HCT116 (cell line): ENCODE measurements around the gene GSTT4. TPM values are rescaled to one million over a fixed set of nuclear protein-coding genes. Genes with fewer than 3 reads are reported as not detected.

Source experiments
- ATAC-seq: fragments of 200-7000 bp; cut with Tn5 transposase; 2 replicates; pipeline ENCODE4 v1.9.1; 2020; ENCODE audit warnings: mild to moderate bottlenecking, moderate library complexity
- BruUV-seq: library from RNA; stranded (reverse); fragments of 400-500 nt; replicated peaks from 2 replicates; lab custom pipeline; 2021; lab: Mats Ljungman, UMichigan
- CTCF ChIA-PET: fragments of 300-600 bp; sonication (Branson Sonifier 250); formaldehyde crosslinking; loops from one replicate; lab custom pipeline; 2021; ENCODE audit warnings: antibody characterized with exemption; lab: Charles Lee
- POLR2A ChIA-PET: fragments of 300-600, 350-600 bp; sonication (Branson Sonifier 250); formaldehyde crosslinking; loops from one replicate; lab custom pipeline; 2021; ENCODE audit warnings: antibody characterized with exemption; lab: Charles Lee
- RAD21 ChIA-PET, 2 experiments: fragments of 300-600 bp; sonication (Branson Sonifier 250); formaldehyde crosslinking; loops; one replicate each; lab custom pipeline; 2023; ENCODE audit warnings: low total read pairs in 2 of 2; ENCODE audit not compliant: uncharacterized antibody in 2 of 2, unreplicated experiment in 2 of 2, low non-redundant PET in 1 of 2; lab: Charles Lee
- DNase-seq: peaks from one replicate; pipeline ENCODE4 v3.0.0-alpha.2; 2010; ENCODE audit warnings: low read depth, low spot score
- H2AFZ ChIP-seq: fragments of 200-600 bp; shearing (Covaris generic), sonication (generic); 2 replicates; pipeline ENCODE4 v1.6.1; 2017; ENCODE audit warnings: low read depth, mixed run types, mixed read lengths, antibody characterized with exemption, low read length; ENCODE audit not compliant: poor library complexity, severe bottlenecking
- H3K27ac ChIP-seq: 2 replicates; pipeline ENCODE4 v1.5.1; 2012; ENCODE audit warnings: low read depth, low read length
- H3K27me3 ChIP-seq: fragments of 200-600 bp; sonication (generic); 2 replicates; pipeline ENCODE4 v1.6.1; 2016; ENCODE audit warnings: mixed run types, low read length, mixed read lengths; ENCODE audit not compliant: insufficient read depth
- H3K36me3 ChIP-seq, 2 experiments: fragments of 200-500 bp in 1 of 2; fragments of 200-600 bp in 1 of 2; sonication (Bioruptor generic) in 1 of 2; sonication (generic) in 1 of 2; 2 replicates each; pipeline versions ENCODE4 v1.5.1 to v1.6.1; 2014 to 2016; ENCODE audit warnings: low read length in 2 of 2, inconsistent platforms in 1 of 2, mixed read lengths in 1 of 2, mixed run types in 1 of 2; ENCODE audit not compliant: insufficient read depth in 2 of 2, control insufficient read depth in 1 of 2
- H3K4me1 ChIP-seq, 2 experiments: fragments of 200-600 bp in 1 of 2; sonication (generic) in 1 of 2; 2 replicates each; pipeline versions ENCODE4 v1.5.1 to v1.6.1; 2012 to 2017; ENCODE audit warnings: low read length in 2 of 2, inconsistent platforms in 1 of 2, mild to moderate bottlenecking in 1 of 2, mixed read lengths in 1 of 2, mixed run types in 1 of 2, moderate library complexity in 1 of 2; ENCODE audit not compliant: insufficient read depth in 2 of 2, control insufficient read depth in 1 of 2
- H3K4me2 ChIP-seq: fragments of 200-600 bp; sonication (generic); 2 replicates; pipeline ENCODE4 v1.6.1; 2017; ENCODE audit warnings: mixed run types, low read length, mixed read lengths
- H3K4me3 ChIP-seq, 2 experiments: fragments of 200-600 bp in 1 of 2; sonication (generic) in 1 of 2; replicated peaks in 1 of 2; 2 replicates each; pipeline ENCODE4 v1.5.1; 2011 to 2016; ENCODE audit warnings: low read length in 2 of 2, control low read depth in 1 of 2, low read depth in 1 of 2, mild to moderate bottlenecking in 1 of 2, mixed read lengths in 1 of 2, mixed run types in 1 of 2
- H3K79me2 ChIP-seq: fragments of 200-600 bp; sonication (generic); 2 replicates; pipeline ENCODE4 v1.6.1; 2017; ENCODE audit warnings: mild to moderate bottlenecking, mixed run types, low read length, moderate library complexity, mixed read lengths; ENCODE audit not compliant: insufficient read depth
- H3K9ac ChIP-seq: fragments of 200-600 bp; sonication (generic); 2 replicates; pipeline ENCODE4 v1.6.1; 2016; ENCODE audit warnings: low read length, mixed read lengths
- H3K9me2 ChIP-seq: fragments of 200-600 bp; sonication (generic), shearing (Covaris generic); 2 replicates; pipeline ENCODE4 v1.6.1; 2017; ENCODE audit warnings: mixed run types, mild to moderate bottlenecking, moderate library complexity; ENCODE audit not compliant: insufficient read depth
- H3K9me3 ChIP-seq, 2 experiments: fragments of 200-500 bp in 1 of 2; fragments of 200-600 bp in 1 of 2; sonication (Bioruptor generic) in 1 of 2; sonication (generic) in 1 of 2; 2 replicates each; pipeline ENCODE4 v1.6.1; 2014 to 2017; ENCODE audit warnings: low read length in 2 of 2, mixed read lengths in 2 of 2, inconsistent platforms in 1 of 2, low read depth in 1 of 2, mild to moderate bottlenecking in 1 of 2, mixed run types in 1 of 2, moderate library complexity in 1 of 2; ENCODE audit not compliant: control insufficient read depth in 1 of 2, insufficient read depth in 1 of 2
- H4K20me1 ChIP-seq: fragments of 200-600 bp; sonication (generic), shearing (Covaris generic); 2 replicates; pipeline ENCODE4 v1.6.1; 2017; ENCODE audit warnings: mixed run types, mild to moderate bottlenecking, moderate library complexity; ENCODE audit not compliant: insufficient read depth
- CBX3 ChIP-seq: IDR thresholded peaks from 2 replicates; pipeline ENCODE4 v1.6.1; 2012; ENCODE audit warnings: low read depth
- CEBPB ChIP-seq: IDR thresholded peaks from 2 replicates; pipeline ENCODE4 v1.6.1; 2012; ENCODE audit warnings: low read depth
- EGR1 ChIP-seq: IDR thresholded peaks from 2 replicates; pipeline ENCODE4 v1.6.1; 2012; ENCODE audit warnings: low read depth
- ELF1 ChIP-seq: IDR thresholded peaks from 2 replicates; pipeline ENCODE4 v1.6.1; 2012; ENCODE audit warnings: low read depth, borderline replicate concordance
- EZH2phosphoT487 ChIP-seq: fragments of 200-600 bp; IDR thresholded peaks from 2 replicates; pipeline ENCODE4 v1.6.1; 2018; ENCODE audit warnings: antibody characterized with exemption, borderline replicate concordance
- FOSL1 ChIP-seq: IDR thresholded peaks from 2 replicates; pipeline ENCODE4 v1.6.1; 2012; ENCODE audit warnings: low read depth
- SP1 ChIP-seq: IDR thresholded peaks from 2 replicates; pipeline ENCODE4 v1.6.1; 2012; ENCODE audit warnings: low read depth
- SRF ChIP-seq: IDR thresholded peaks from 2 replicates; pipeline ENCODE4 v1.6.1; 2012; ENCODE audit warnings: low read depth
- TCF7L2 ChIP-seq: IDR thresholded peaks from 2 replicates; pipeline ENCODE4 v1.7.0; 2011; ENCODE audit warnings: borderline replicate concordance, inconsistent platforms; ENCODE audit not compliant: insufficient read depth, insufficient read length; ENCODE audit errors: extremely low read depth
- YY1 ChIP-seq: IDR thresholded peaks from 2 replicates; pipeline ENCODE4 v1.6.1; 2011; ENCODE audit warnings: low read length, low read depth, moderate library complexity, mild to moderate bottlenecking; ENCODE audit not compliant: insufficient replicate concordance; ENCODE audit errors: extremely low read depth
- ZFX ChIP-seq: fragments of 450-650 bp; IDR thresholded peaks from 2 replicates; pipeline ENCODE4 v1.6.1; 2017
- ZNF274 ChIP-seq: fragments of 200-500 bp; sonication (Bioruptor generic); IDR thresholded peaks from 2 replicates; pipeline ENCODE4 v1.6.1; 2014; ENCODE audit warnings: mild to moderate bottlenecking, low read depth, low read length, inconsistent platforms
- intact Hi-C: fragments of 100-400 bp; cut with micrococcal nuclease; formaldehyde crosslinking; loops from 2 replicates; pipeline ENCODE4 v1.10.0; 2022
- total RNA-seq: library from RNA; stranded (reverse); gene quantifications from one replicate; pipeline ENCODE4 v1.2.1, GENCODE V29; 2021; ENCODE audit not compliant: unreplicated experiment
- TF ChIP-seq, protein P1 (sequence below), 3 experiments: fragments of 200-600 bp in 1 of 3; sonication (generic) in 1 of 3; IDR thresholded peaks in 2 of 3; conservative IDR thresholded peaks in 1 of 3; 2 replicates each; pipeline ENCODE4 v1.5.1; 2012 to 2017; ENCODE audit warnings: low read depth in 2 of 3, low read length in 2 of 3, antibody characterized with exemption in 1 of 3, borderline replicate concordance in 1 of 3, control low read depth in 1 of 3, mild to moderate bottlenecking in 1 of 3, mixed read lengths in 1 of 3, mixed run types in 1 of 3, moderate library complexity in 1 of 3; ENCODE audit not compliant: insufficient read depth in 1 of 3
- TF ChIP-seq, protein P2 (sequence below): IDR thresholded peaks from 2 replicates; pipeline ENCODE4 v1.6.1; 2011; ENCODE audit warnings: mild to moderate bottlenecking, low read length, moderate library complexity; ENCODE audit not compliant: insufficient replicate concordance; ENCODE audit errors: extremely low read depth
- TF ChIP-seq, protein P3 (sequence below): IDR thresholded peaks from 2 replicates; pipeline ENCODE4 v1.6.1; 2012

GSTT4 gene
- total RNA-seq, 1 experiment from 2014 or later = not detected

DNA sequence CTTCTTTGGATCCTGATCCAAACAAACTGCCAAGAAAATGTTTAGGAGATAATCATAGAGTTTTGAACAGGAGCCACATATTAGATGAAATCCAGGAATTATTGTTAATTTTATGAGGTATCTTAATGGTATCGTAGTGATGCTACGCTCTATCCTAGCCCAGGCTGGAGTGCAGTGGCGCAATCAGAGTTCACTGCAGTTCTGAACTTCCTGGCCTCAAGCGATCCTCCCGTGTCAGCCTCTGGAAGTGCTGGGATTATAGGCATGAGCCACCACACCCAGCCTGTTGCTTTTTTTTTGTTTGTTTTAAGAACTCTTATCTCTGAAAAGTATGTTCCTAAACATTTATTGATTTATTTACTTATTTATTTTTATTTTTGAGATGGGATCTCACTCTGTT is 2.4 kb downstream of the GSTT4 start:
- no peaks in the 10 kb centered on the region for H3K9me3 ChIP-seq
- no peak overlapping the region for H3K27ac ChIP-seq
- H3K27me3 ChIP-seq = no peaks in the 10 kb centered on the region
- ATAC-seq (no peak), DNase-seq (no peak)
- H3K9ac ChIP-seq = no peak overlapping the region
- H3K79me2 ChIP-seq = no peaks in the 10 kb centered on the region
- intact Hi-C loops = no loop called here
- no peak overlapping the region for H3K4me2 ChIP-seq
- H3K4me3 ChIP-seq = no peak overlapping the region
- ChIA-PET RAD21 (no interaction called here), CTCF (no interaction called here), POLR2A (no interaction called here)
- no peaks in the 10 kb centered on the region for H4K20me1 ChIP-seq
- no peak overlapping the region for H2AFZ ChIP-seq
- H3K4me1 ChIP-seq = peaks cover 0 to 12% of the 10 kb centered on the region in 2 experiments; a peak in 2 of 4 replicates
- TF ChIP-seq FOSL1 (no peak), ELF1 (no peak), TCF7L2 (no peak), CBX3 (no peak), CEBPB (no peak), EGR1 (no peak), SRF (no peak), YY1 (no peak), ZFX (no peak), EZH2phosphoT487 (no peak), ZNF274 (no peak), SP1 (no peak)
- TF ChIP-seq, protein P1, sequence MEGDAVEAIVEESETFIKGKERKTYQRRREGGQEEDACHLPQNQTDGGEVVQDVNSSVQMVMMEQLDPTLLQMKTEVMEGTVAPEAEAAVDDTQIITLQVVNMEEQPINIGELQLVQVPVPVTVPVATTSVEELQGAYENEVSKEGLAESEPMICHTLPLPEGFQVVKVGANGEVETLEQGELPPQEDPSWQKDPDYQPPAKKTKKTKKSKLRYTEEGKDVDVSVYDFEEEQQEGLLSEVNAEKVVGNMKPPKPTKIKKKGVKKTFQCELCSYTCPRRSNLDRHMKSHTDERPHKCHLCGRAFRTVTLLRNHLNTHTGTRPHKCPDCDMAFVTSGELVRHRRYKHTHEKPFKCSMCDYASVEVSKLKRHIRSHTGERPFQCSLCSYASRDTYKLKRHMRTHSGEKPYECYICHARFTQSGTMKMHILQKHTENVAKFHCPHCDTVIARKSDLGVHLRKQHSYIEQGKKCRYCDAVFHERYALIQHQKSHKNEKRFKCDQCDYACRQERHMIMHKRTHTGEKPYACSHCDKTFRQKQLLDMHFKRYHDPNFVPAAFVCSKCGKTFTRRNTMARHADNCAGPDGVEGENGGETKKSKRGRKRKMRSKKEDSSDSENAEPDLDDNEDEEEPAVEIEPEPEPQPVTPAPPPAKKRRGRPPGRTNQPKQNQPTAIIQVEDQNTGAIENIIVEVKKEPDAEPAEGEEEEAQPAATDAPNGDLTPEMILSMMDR (IDR thresholded peaks at IDR 0.05 in 2 of 3, conservative IDR thresholded peaks at IDR 0.05 in 1 of 3; ENCODE audit: borderline replicate concordance in 1 of 3, insufficient read depth in 1 of 3, low read depth in 2 of 3, low read length in 2 of 3) = no peak
- TF ChIP-seq, protein P2, sequence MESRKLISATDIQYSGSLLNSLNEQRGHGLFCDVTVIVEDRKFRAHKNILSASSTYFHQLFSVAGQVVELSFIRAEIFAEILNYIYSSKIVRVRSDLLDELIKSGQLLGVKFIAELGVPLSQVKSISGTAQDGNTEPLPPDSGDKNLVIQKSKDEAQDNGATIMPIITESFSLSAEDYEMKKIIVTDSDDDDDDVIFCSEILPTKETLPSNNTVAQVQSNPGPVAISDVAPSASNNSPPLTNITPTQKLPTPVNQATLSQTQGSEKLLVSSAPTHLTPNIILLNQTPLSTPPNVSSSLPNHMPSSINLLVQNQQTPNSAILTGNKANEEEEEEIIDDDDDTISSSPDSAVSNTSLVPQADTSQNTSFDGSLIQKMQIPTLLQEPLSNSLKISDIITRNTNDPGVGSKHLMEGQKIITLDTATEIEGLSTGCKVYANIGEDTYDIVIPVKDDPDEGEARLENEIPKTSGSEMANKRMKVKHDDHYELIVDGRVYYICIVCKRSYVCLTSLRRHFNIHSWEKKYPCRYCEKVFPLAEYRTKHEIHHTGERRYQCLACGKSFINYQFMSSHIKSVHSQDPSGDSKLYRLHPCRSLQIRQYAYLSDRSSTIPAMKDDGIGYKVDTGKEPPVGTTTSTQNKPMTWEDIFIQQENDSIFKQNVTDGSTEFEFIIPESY = no peak
- TF ChIP-seq, protein P3, sequence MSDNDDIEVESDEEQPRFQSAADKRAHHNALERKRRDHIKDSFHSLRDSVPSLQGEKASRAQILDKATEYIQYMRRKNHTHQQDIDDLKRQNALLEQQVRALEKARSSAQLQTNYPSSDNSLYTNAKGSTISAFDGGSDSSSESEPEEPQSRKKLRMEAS = no peak
- no peaks in the 10 kb centered on the region for H3K9me2 ChIP-seq
- no TSS peak for BruUV-seq
- H3K36me3 ChIP-seq = no peaks in the 10 kb centered on the region
